ENCODE data around the gene CCDC69. TPM values are rescaled to one million over a fixed set of nuclear protein-coding genes. Genes with fewer than 3 reads are reported as not detected.

The CCDC69 gene
- total RNA-seq, 1 experiment from 2014 or later, result 2.8 TPM

DNA sequence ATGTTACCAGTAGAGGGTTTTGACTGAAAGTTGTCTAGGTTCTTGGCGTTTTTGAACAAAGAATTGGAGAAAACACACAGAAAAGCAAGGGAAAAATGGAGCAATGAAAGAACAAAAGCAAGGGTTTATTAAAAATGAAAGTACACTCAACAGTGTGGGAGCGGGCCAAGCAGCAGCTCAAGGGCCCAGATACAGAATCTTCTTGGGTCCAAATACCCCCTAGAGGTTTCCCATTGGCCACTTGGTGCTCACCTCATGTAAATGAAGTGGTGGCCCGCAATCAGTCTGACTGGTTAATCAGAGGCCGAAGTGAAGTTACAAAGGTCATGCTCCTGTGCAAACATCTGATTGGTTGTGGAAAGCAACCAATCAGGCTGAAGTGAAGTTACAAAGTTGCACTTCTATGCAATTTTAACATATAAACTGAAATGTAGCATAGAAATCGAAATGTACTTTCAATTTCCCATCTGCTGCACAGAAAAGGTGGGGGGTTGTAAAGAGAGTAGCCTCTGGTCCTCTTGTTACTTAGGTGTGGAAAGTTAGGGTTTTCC, 27.2 kb upstream of the CCDC69 start:
- Mint-ChIP-seq H3K4me1 (ENCODE audit: insufficient read depth, unreplicated experiment) (peaks cover 6% of the 10 kb centered on the region), H3K27ac (ENCODE audit: low read depth, unreplicated experiment) (no peak overlapping the region), H3K36me3 (ENCODE audit: insufficient read depth, unreplicated experiment) (peaks cover 11% of the 10 kb centered on the region), H3K9me3 (ENCODE audit: unreplicated experiment) (no peaks in the 10 kb centered on the region), H3K27me3 (ENCODE audit: insufficient read depth, unreplicated experiment) (no peaks in the 10 kb centered on the region), H3K4me3 (ENCODE audit: unreplicated experiment) (no peak overlapping the region)
- no TSS peak for BruUV-seq (replicated peaks)
- no peak for DNase-seq (ENCODE audit: unreplicated experiment)
- intact Hi-C loops (cut with micrococcal nuclease), result loop anchor here (5.0 to 10.0 kb wide), 2 partner anchors 46 to 494 kb away; no protein-coding TSS in a partner anchor
- ChIA-PET POLR2A (interaction anchor here (0.7 to 3.5 kb wide), 3 partner anchors 12 to 206 kb away, joined by 3 to 10 read pairs (median 3); no protein-coding TSS in a partner anchor), CTCF (interaction anchor here (0.6 to 3.0 kb wide), 5 partner anchors 10 to 125 kb away, joined by 3 to 19 read pairs (median 5); no protein-coding TSS in a partner anchor)
- TF ChIP-seq, protein P1, sequence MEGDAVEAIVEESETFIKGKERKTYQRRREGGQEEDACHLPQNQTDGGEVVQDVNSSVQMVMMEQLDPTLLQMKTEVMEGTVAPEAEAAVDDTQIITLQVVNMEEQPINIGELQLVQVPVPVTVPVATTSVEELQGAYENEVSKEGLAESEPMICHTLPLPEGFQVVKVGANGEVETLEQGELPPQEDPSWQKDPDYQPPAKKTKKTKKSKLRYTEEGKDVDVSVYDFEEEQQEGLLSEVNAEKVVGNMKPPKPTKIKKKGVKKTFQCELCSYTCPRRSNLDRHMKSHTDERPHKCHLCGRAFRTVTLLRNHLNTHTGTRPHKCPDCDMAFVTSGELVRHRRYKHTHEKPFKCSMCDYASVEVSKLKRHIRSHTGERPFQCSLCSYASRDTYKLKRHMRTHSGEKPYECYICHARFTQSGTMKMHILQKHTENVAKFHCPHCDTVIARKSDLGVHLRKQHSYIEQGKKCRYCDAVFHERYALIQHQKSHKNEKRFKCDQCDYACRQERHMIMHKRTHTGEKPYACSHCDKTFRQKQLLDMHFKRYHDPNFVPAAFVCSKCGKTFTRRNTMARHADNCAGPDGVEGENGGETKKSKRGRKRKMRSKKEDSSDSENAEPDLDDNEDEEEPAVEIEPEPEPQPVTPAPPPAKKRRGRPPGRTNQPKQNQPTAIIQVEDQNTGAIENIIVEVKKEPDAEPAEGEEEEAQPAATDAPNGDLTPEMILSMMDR (IDR thresholded peaks at IDR 0.05; ENCODE audit: unreplicated experiment), result no peak

DNA sequence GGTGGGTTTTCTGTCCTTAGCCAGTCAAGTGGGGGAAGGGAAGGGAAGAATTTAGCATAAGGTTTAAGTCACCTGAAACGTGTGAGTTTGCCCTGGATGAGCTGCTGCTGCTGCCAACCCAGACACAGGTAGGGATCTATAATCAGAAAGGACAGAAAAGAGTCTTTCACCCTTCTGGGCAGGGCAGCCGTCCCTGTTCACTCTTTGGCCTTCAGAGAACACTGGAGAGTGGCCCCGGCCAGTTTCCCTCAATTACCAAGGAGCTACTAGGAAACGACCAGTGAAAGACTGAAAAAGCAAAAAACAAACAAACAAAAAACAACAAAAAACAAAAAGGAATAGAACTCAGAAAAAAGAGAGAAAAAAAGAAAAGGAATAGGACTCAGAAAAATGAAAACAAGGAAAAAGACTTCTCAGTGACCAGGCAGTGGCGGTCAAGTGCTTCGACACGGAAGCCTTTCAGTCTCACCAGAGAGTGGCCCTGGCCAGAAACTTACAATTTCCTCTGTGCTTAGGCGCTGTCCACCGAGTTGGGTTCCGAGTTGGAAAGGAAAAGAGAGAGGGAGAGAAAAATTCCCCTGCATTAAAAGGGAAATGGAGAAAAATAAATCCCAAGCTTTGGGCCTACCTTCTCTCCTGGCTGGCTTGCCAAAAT, 26.6 kb upstream of the CCDC69 start:
- intact Hi-C loops (cut with micrococcal nuclease), result loop anchor here (5.0 to 10.0 kb wide), 2 partner anchors 47 to 494 kb away; no protein-coding TSS in a partner anchor

DNA sequence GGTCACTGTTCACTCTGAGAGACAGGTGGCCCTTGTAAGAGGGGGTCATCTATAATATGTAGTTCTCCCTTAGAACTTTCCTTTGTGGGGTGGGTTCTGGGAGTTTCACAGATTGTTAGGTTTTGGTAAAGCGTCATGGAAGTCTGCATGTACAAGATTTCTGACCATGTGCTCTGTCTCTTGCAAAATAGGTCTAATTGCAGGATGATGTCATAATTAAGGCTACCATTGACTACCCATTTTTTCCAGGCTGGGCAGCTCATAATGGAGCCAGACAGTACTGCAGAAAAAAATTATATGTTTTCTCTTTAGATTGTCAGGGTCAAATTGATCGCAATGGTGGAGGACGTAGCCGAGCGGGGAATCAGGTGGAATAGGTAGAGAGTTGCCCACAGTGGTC, 25.4 kb upstream of the CCDC69 start:
- POLR2A ChIA-PET, result interaction anchor here (1.0 kb wide), 2 partner anchors 20 to 25 kb away, joined by 3 read pairs; partner anchors contain the start of gene CCDC69
- Mint-ChIP-seq H3K4me1 (ENCODE audit: insufficient read depth, unreplicated experiment) (peaks cover 6% of the 10 kb centered on the region), H3K36me3 (ENCODE audit: insufficient read depth, unreplicated experiment) (peaks cover 6% of the 10 kb centered on the region), H3K27me3 (ENCODE audit: insufficient read depth, unreplicated experiment) (no peaks in the 10 kb centered on the region), H3K9me3 (ENCODE audit: unreplicated experiment) (no peaks in the 10 kb centered on the region), H3K4me3 (ENCODE audit: unreplicated experiment) (no peak overlapping the region), H3K27ac (ENCODE audit: low read depth, unreplicated experiment) (no peak overlapping the region)
- CTCF ChIA-PET, result interaction anchor here (0.6 to 3.6 kb wide), 4 partner anchors 11 to 67 kb away, joined by 3 to 29 read pairs (median 4); no protein-coding TSS in a partner anchor
- intact Hi-C loops (cut with micrococcal nuclease), result no loop called here
- TF ChIP-seq, protein P1 (IDR thresholded peaks at IDR 0.05; ENCODE audit: unreplicated experiment), result no peak
- no peak for DNase-seq (ENCODE audit: unreplicated experiment)
- BruUV-seq (replicated peaks), result no TSS peak

More for the DNA sequence above, 26.6 kb upstream of the CCDC69 start:
- POLR2A ChIA-PET, result interaction anchor here (1.2 to 3.5 kb wide), 2 partner anchors 12 to 170 kb away, joined by 3 to 10 read pairs; no protein-coding TSS in a partner anchor
- TF ChIP-seq, protein P1 (IDR thresholded peaks at IDR 0.05; ENCODE audit: unreplicated experiment), result no peak
- BruUV-seq (replicated peaks), result no TSS peak
- no peaks in the 10 kb centered on the region for H3K9me3 Mint-ChIP-seq (ENCODE audit: unreplicated experiment)
- H3K36me3 Mint-ChIP-seq (ENCODE audit: insufficient read depth, unreplicated experiment), result peaks cover 11% of the 10 kb centered on the region
- CTCF ChIA-PET, result interaction anchor here (0.6 to 3.6 kb wide), 6 partner anchors 10 to 387 kb away, joined by 3 to 29 read pairs (median 4); no protein-coding TSS in a partner anchor
- no peak overlapping the region for H3K4me3 Mint-ChIP-seq (ENCODE audit: unreplicated experiment)
- H3K27ac Mint-ChIP-seq (ENCODE audit: low read depth, unreplicated experiment), result no peak overlapping the region
- DNase-seq (ENCODE audit: unreplicated experiment), result no peak
- no peaks in the 10 kb centered on the region for H3K27me3 Mint-ChIP-seq (ENCODE audit: insufficient read depth, unreplicated experiment)
- H3K4me1 Mint-ChIP-seq (ENCODE audit: insufficient read depth, unreplicated experiment), result peaks cover 6% of the 10 kb centered on the region

DNA sequence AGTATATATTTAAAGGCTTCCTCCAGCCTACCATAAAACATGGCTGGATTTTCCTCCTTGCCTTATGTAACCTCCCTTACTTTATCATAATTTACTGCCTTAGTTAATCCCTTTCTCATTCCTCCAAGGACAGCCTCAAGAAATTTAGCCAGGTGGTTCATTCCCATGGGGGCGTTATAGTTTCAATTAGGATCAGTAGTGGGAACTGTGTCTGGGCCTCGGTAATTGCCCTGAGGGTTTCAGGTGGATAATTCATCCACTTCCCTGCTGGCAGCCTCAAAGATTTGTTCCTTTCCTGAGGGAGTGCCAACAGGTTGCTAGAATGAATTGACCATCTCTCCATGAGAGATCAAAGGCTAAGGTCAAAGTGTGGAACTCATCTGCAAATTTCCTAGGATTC, 24.8 kb upstream of the CCDC69 start:
- TF ChIP-seq, protein P1 (IDR thresholded peaks at IDR 0.05; ENCODE audit: unreplicated experiment), result no peak
- H3K4me3 Mint-ChIP-seq (ENCODE audit: unreplicated experiment), result no peak overlapping the region
- H3K9me3 Mint-ChIP-seq (ENCODE audit: unreplicated experiment), result no peaks in the 10 kb centered on the region
- no TSS peak for BruUV-seq (replicated peaks)
- POLR2A ChIA-PET, result interaction anchor here (1.0 kb wide), 2 partner anchors 19 to 25 kb away, joined by 3 read pairs; partner anchors contain the start of gene CCDC69
- intact Hi-C loops (cut with micrococcal nuclease), result no loop called here
- CTCF ChIA-PET, result interaction anchor here (0.6 to 3.6 kb wide), 6 partner anchors 10 to 1087 kb away, joined by 3 to 29 read pairs (median 4); no protein-coding TSS in a partner anchor
- H3K27ac Mint-ChIP-seq (ENCODE audit: low read depth, unreplicated experiment), result no peak overlapping the region
- peaks cover 3% of the 10 kb centered on the region for H3K4me1 Mint-ChIP-seq (ENCODE audit: insufficient read depth, unreplicated experiment)
- H3K36me3 Mint-ChIP-seq (ENCODE audit: insufficient read depth, unreplicated experiment), result peaks cover 6% of the 10 kb centered on the region
- no peak for DNase-seq (ENCODE audit: unreplicated experiment)
- H3K27me3 Mint-ChIP-seq (ENCODE audit: insufficient read depth, unreplicated experiment), result no peaks in the 10 kb centered on the region
